Measurements from ENCODE around the gene RHOC.
"Not testable (repeated sequence)": the region's sequence is repeated elsewhere in the genome, so short reads cannot be mapped to it uniquely, and the experiment has no call there.

The RHOC gene

GRCh38 chr1:112706505-112707220, at the start of gene RHOC:
TSS of gene RHOC (minus strand) at chr1:112707127. CDS start at chr1:112703799, 3,328 bp downstream.
- DNase-seq: no peak

- DNase-seq: no peak
These were observed 47.2 kb upstream of the RHOC start for GRCh38 chr1:112754116-112754628.

GRCh38 chr1:112748396-112748795, 41.5 kb upstream of the RHOC start:
- no peak for DNase-seq

- no peak for DNase-seq
These were observed 37.2 kb upstream of the RHOC start for GRCh38 chr1:112744009-112744578.

GRCh38 chr1:112743174-112744008, 36.5 kb upstream of the RHOC start:
- DNase-seq: no peak

- DNase-seq: no peak
These were observed 30.6 kb upstream of the RHOC start for GRCh38 chr1:112737573-112737972.

- DNase-seq: no peak
These were observed 28.8 kb upstream of the RHOC start for GRCh38 chr1:112735752-112736151.

GRCh38 chr1:112731451-112731850, 24.5 kb upstream of the RHOC start:
- no peak for DNase-seq

- DNase-seq: no peak
These were observed 23.0 kb upstream of the RHOC start for GRCh38 chr1:112729909-112730308.

GRCh38 chr1:112729011-112729410, 22.1 kb upstream of the RHOC start:
- DNase-seq: not testable (repeated sequence)

GRCh38 chr1:112728306-112728971, 21.5 kb upstream of the RHOC start:
- not testable (repeated sequence) for DNase-seq

GRCh38 chr1:112727716-112728115, 20.8 kb upstream of the RHOC start:
- no peak for DNase-seq

GRCh38 chr1:112724240-112724639, 17.3 kb upstream of the RHOC start:
- DNase-seq: not testable (repeated sequence)

GRCh38 chr1:112723511-112723839, 16.5 kb upstream of the RHOC start:
- DNase-seq: no peak

GRCh38 chr1:112722601-112723510, 15.9 kb upstream of the RHOC start:
- no peak for DNase-seq

- no peak for DNase-seq
These were observed 15.1 kb upstream of the RHOC start for GRCh38 chr1:112721966-112722524.

- DNase-seq: not testable (repeated sequence)
These were observed 14.4 kb upstream of the RHOC start for GRCh38 chr1:112721294-112721693.

GRCh38 chr1:112720800-112721199, 13.9 kb upstream of the RHOC start:
- DNase-seq: no peak

- no peak for DNase-seq
These were observed 12.8 kb upstream of the RHOC start for GRCh38 chr1:112719706-112720105.

GRCh38 chr1:112718691-112719418, 11.9 kb upstream of the RHOC start:
- no peak for DNase-seq

- DNase-seq: no peak
These were observed 10.4 kb upstream of the RHOC start for GRCh38 chr1:112717263-112717873.
